AG04449 (cell line): ENCODE results near the gene CASP8AP2.
"Not testable (repeated sequence)": the region's sequence is repeated elsewhere in the genome, so short reads cannot be mapped to it uniquely, and the experiment has no call there.

ENCODE experiments used
- CTCF ChIA-PET: fragments of 350-600 bp; formaldehyde crosslinking; extraction: SDS; loops from one replicate; lab custom pipeline; 2021; ENCODE audit warnings: antibody characterized with exemption; lab: Yijun Ruan, JAX
- POLR2A ChIA-PET: fragments of 400-600, 350-600 bp; formaldehyde crosslinking; extraction: SDS; loops from one replicate; lab custom pipeline; 2020; ENCODE audit warnings: antibody characterized with exemption, inconsistent platforms; lab: Yijun Ruan, JAX
- DNase-seq: peaks from one replicate; pipeline ENCODE4 v3.0.0-alpha.2; 2010; ENCODE audit warnings: low read depth, low spot score
- H3K4me3 ChIP-seq: 2 replicates; pipeline ENCODE4 v1.5.1; 2011; ENCODE audit warnings: low read depth, mild to moderate bottlenecking, control low read depth, low read length
- TF ChIP-seq, protein P1 (sequence below): IDR thresholded peaks from one replicate; pipeline ENCODE4 v1.5.1; 2011; ENCODE audit warnings: mild to moderate bottlenecking, moderate library complexity, low read length, control low read depth, inconsistent platforms; ENCODE audit not compliant: insufficient read depth; ENCODE audit errors: missing control alignments

Gene CASP8AP2

DNA sequence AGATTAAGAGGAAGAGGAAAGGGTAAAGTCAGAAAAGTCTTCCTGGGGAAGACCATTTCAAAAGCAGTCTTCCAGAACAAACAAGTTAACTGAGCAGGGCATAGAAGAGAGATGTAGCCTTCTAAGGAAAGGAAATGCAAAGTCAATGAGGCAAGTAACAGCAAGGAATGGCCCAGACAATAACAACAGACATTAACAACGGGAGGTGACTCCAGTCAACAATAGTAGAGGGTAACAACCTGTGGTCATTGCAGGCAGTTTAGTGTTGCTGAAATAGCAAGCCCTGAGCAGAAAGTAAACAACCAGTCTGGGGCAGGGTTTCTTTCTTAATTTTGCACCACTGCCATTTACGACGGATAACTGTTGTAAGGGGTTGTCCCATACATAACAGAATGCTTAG is 12.2 kb upstream of the CASP8AP2 start:
- TF ChIP-seq, protein P1, sequence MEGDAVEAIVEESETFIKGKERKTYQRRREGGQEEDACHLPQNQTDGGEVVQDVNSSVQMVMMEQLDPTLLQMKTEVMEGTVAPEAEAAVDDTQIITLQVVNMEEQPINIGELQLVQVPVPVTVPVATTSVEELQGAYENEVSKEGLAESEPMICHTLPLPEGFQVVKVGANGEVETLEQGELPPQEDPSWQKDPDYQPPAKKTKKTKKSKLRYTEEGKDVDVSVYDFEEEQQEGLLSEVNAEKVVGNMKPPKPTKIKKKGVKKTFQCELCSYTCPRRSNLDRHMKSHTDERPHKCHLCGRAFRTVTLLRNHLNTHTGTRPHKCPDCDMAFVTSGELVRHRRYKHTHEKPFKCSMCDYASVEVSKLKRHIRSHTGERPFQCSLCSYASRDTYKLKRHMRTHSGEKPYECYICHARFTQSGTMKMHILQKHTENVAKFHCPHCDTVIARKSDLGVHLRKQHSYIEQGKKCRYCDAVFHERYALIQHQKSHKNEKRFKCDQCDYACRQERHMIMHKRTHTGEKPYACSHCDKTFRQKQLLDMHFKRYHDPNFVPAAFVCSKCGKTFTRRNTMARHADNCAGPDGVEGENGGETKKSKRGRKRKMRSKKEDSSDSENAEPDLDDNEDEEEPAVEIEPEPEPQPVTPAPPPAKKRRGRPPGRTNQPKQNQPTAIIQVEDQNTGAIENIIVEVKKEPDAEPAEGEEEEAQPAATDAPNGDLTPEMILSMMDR = no peak
- ChIA-PET CTCF (interaction anchor here (0.9 kb wide), 1 partner anchor 24 kb away, joined by 3 read pairs; no protein-coding TSS in a partner anchor), POLR2A (no interaction called here)
- no peak for DNase-seq
- no peak overlapping the region for H3K4me3 ChIP-seq

GRCh38 chr6:89818977-89819335 is 10.7 kb upstream of the CASP8AP2 start:
- peak overlapping the region; percentile 98 for H3K4me3 ChIP-seq
- ChIA-PET POLR2A (interaction anchor here (1.1 kb wide), 1 partner anchor 739 kb away, joined by 3 read pairs; the partner anchor contains the start of gene PNRC1), CTCF (no interaction called here)
- TF ChIP-seq, protein P1 = no peak
- no peak for DNase-seq

GRCh38 chr6:89819336-89820130 is 10.1 kb upstream of the CASP8AP2 start, which contains the start of gene MDN1:
Gene MDN1 (minus strand): TSS chr6:89819794. CDS start chr6:89819607, 187 bp downstream.
- CTCF ChIA-PET = interaction anchor here (0.7 to 1.3 kb wide), 2 partner anchors 12 to 110 kb away, joined by 3 to 5 read pairs; no protein-coding TSS in a partner anchor
- POLR2A ChIA-PET = interaction anchor here (1.1 to 1.8 kb wide), 2 partner anchors 9 to 739 kb away, joined by 3 to 9 read pairs; partner anchors contain the start of genes CASP8AP2 and PNRC1
- TF ChIP-seq, protein P1 = no peak
- peak within 1 kb of the TSS; percentile 98 for H3K4me3 ChIP-seq
- DNase-seq = peak; percentile 46

- no peak overlapping the region for H3K4me3 ChIP-seq
- ChIA-PET POLR2A (no interaction called here), CTCF (interaction anchor here (1.5 kb wide), 1 partner anchor 33 kb away, joined by 4 read pairs; no protein-coding TSS in a partner anchor)
- TF ChIP-seq, protein P1 = no peak
- no peak for DNase-seq
Measured at GRCh38 chr6:89826029-89826528, 3.6 kb upstream of the CASP8AP2 start.

- ChIA-PET POLR2A (interaction anchor here (0.9 to 1.9 kb wide), 2 partner anchors 8 to 20 kb away, joined by 4 to 9 read pairs; partner anchors contain the start of gene MDN1), CTCF (interaction anchor here (0.9 kb wide), 1 partner anchor 30 kb away, joined by 4 read pairs; no protein-coding TSS in a partner anchor)
- DNase-seq = not testable (repeated sequence)
- peak overlapping the region; percentile 79 for H3K4me3 ChIP-seq
Measured at GRCh38 chr6:89828475-89828987, 1.1 kb upstream of the CASP8AP2 start.

- H3K4me3 ChIP-seq = peak overlapping the region; percentile 79
- DNase-seq = no peak
- TF ChIP-seq, protein P1 = no peak
- CTCF ChIA-PET = interaction anchor here (0.9 kb wide), 1 partner anchor 31 kb away, joined by 4 read pairs; no protein-coding TSS in a partner anchor
- POLR2A ChIA-PET = interaction anchor here (0.7 to 1.9 kb wide), 3 partner anchors 9 to 129 kb away, joined by 4 to 9 read pairs (median 4); partner anchors contain the start of gene MDN1
Measured at GRCh38 chr6:89828988-89829471, 650 bp upstream of the CASP8AP2 start.
